Fibroblast of mammary gland (primary cell): ENCODE results near the gene SPTAN1.
"Not testable (repeated sequence)": the region's sequence is repeated elsewhere in the genome, so short reads cannot be mapped to it uniquely, and the experiment has no call there.

Experiments
- DNase-seq: peaks from one replicate; pipeline ENCODE4 v3.0.0-alpha.2; 2010; ENCODE audit warnings: low read depth
- H3K4me3 ChIP-seq: 2 replicates; pipeline ENCODE4 v1.5.1; 2011; ENCODE audit warnings: low read depth, mild to moderate bottlenecking, low read length, moderate library complexity; ENCODE audit not compliant: control insufficient read depth
- TF ChIP-seq, protein P1 (sequence below): conservative IDR thresholded peaks from 2 replicates; pipeline ENCODE4 v1.5.1; 2011; ENCODE audit warnings: low read depth, low read length, inconsistent platforms; ENCODE audit not compliant: control insufficient read depth, insufficient read depth

SPTAN1 gene

GRCh38 chr9:128579194-128579593, 26.8 kb downstream of the SPTAN1 start:
- TF ChIP-seq, protein P1, sequence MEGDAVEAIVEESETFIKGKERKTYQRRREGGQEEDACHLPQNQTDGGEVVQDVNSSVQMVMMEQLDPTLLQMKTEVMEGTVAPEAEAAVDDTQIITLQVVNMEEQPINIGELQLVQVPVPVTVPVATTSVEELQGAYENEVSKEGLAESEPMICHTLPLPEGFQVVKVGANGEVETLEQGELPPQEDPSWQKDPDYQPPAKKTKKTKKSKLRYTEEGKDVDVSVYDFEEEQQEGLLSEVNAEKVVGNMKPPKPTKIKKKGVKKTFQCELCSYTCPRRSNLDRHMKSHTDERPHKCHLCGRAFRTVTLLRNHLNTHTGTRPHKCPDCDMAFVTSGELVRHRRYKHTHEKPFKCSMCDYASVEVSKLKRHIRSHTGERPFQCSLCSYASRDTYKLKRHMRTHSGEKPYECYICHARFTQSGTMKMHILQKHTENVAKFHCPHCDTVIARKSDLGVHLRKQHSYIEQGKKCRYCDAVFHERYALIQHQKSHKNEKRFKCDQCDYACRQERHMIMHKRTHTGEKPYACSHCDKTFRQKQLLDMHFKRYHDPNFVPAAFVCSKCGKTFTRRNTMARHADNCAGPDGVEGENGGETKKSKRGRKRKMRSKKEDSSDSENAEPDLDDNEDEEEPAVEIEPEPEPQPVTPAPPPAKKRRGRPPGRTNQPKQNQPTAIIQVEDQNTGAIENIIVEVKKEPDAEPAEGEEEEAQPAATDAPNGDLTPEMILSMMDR: no peak
- no peak overlapping the region for H3K4me3 ChIP-seq
- DNase-seq: no peak

DNA sequence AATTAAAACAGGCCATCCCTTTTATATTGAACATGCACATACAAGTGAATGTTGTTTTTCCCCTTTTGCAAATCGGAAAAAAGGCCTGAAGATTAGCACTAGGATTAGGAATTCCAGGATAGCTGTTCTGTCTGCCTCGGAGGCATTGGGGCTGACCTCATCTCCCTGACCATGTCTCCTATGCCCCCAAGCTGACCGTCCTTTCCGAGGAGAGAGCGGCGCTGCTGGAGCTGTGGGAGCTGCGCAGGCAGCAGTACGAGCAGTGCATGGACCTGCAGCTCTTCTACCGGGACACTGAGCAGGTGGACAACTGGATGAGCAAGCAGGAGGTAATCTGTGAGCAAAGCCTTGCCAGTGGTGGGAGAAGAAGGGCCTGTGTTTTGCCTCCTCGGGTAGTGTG, 28.3 kb downstream of the SPTAN1 start:
- TF ChIP-seq, protein P1: no peak
- DNase-seq: no peak
- no peak overlapping the region for H3K4me3 ChIP-seq

DNA sequence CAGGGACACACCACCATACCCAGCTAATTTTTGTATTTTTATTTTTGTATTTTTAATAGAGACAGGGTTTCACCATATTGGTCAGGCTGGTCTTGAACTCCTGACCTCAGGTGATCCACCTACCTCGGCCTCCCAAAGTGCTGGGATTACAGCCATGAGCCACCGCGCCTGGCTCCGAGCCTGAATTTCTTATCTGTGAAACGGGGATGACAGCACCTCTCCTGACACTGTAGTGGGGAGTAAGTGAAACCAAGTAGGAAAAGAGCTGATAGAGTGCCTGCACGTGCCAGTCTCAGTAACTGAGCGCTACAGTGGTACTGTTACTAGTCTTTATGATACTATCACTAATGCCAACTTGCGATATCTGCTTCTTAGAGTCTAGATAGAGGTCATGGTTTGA, 32.8 kb downstream of the SPTAN1 start:
- H3K4me3 ChIP-seq, DNase-seq: not testable (repeated sequence)

- H3K4me3 ChIP-seq: not testable (repeated sequence)
- DNase-seq: peak; percentile 25
These were observed 34.5 kb downstream of the SPTAN1 start for GRCh38 chr9:128586934-128587333.

GRCh38 chr9:128587453-128587852, 35.1 kb downstream of the SPTAN1 start:
- H3K4me3 ChIP-seq: no peak overlapping the region
- TF ChIP-seq, protein P1: no peak
- DNase-seq: no peak

GRCh38 chr9:128588581-128589233, 36.3 kb downstream of the SPTAN1 start:
- H3K4me3 ChIP-seq: no peak overlapping the region
- TF ChIP-seq, protein P1: no peak
- no peak for DNase-seq

GRCh38 chr9:128593039-128593438, 40.7 kb downstream of the SPTAN1 start:
- H3K4me3 ChIP-seq: no peak overlapping the region
- TF ChIP-seq, protein P1: no peak
- no peak for DNase-seq

DNA sequence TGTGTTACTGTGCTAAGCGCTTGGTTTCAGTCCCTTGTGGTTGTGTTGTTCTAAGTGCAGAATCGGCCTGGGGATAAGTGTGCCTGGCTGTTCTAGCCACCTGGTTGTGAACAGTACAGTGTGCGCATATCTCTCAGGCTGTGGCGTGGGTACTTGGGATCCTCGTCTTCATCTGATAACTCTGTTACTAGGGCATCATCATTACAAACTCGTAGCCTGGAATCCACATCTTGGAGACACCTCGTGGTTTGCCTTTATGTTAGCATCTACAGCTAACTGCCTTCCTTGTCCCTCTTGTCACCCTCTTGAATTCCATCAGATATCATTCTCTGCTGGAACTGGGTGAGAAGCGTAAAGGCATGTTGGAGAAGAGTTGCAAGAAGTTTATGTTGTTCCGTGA, 41.5 kb downstream of the SPTAN1 start:
- no peak for DNase-seq
- TF ChIP-seq, protein P1: no peak
- no peak overlapping the region for H3K4me3 ChIP-seq
